Activated CD8-positive, alpha-beta memory T cell treated with anti-CD3 and anti-CD28 coated beads, Interleukin-2, amount 10 ng/mL, durations not matched to agents 7 days and 5 days (primary cell): ENCODE results near the gene MYL6B. TPM values are rescaled to one million over a fixed set of nuclear protein-coding genes. Genes with fewer than 3 reads are reported as not detected.
"Not testable (repeated sequence)": the region's sequence is repeated elsewhere in the genome, so short reads cannot be mapped to it uniquely, and the experiment has no call there.

ENCODE experiments used
- ATAC-seq: fragments of 150-1000 bp; cut with Tn5 transposase; one replicate; pipeline ENCODE4 v1.10.0; 2021; ENCODE audit warnings: moderate library complexity
- CTCF ChIA-PET: fragments of 350-600 bp; sonication (Branson Sonifier 250); formaldehyde crosslinking; loops from one replicate; lab custom pipeline; 2021; ENCODE audit warnings: antibody characterized with exemption; lab: Charles Lee
- DNase-seq: peaks from one replicate; pipeline ENCODE4 v3.0.0-alpha.2; 2020
- H3K27ac Mint-ChIP-seq: one replicate; pipeline ENCODE4 v1.8.0; 2021; ENCODE audit warnings: mild to moderate bottlenecking, mixed read lengths
- H3K27me3 Mint-ChIP-seq: one replicate; pipeline ENCODE4 v1.8.0; 2021; ENCODE audit warnings: mixed read lengths
- H3K36me3 Mint-ChIP-seq: one replicate; pipeline ENCODE4 v1.8.0; 2021; ENCODE audit warnings: mild to moderate bottlenecking, mixed read lengths
- H3K4me1 Mint-ChIP-seq: one replicate; pipeline ENCODE4 v1.8.0; 2021; ENCODE audit warnings: mixed read lengths
- H3K4me3 Mint-ChIP-seq: one replicate; pipeline ENCODE4 v1.8.0; 2021; ENCODE audit warnings: mild to moderate bottlenecking, moderate library complexity, mixed read lengths
- H3K9me3 Mint-ChIP-seq: one replicate; pipeline ENCODE4 v1.8.0; 2022; ENCODE audit warnings: low read depth, mixed read lengths
- total RNA-seq, 2 experiments: library from RNA; stranded (reverse); gene quantifications; one replicate each; pipeline ENCODE4 v1.2.3, GENCODE V29; 2021

MYL6B gene
- total RNA-seq, 2 experiments from 2014 or later = 67.6 to 85.2 TPM

DNA sequence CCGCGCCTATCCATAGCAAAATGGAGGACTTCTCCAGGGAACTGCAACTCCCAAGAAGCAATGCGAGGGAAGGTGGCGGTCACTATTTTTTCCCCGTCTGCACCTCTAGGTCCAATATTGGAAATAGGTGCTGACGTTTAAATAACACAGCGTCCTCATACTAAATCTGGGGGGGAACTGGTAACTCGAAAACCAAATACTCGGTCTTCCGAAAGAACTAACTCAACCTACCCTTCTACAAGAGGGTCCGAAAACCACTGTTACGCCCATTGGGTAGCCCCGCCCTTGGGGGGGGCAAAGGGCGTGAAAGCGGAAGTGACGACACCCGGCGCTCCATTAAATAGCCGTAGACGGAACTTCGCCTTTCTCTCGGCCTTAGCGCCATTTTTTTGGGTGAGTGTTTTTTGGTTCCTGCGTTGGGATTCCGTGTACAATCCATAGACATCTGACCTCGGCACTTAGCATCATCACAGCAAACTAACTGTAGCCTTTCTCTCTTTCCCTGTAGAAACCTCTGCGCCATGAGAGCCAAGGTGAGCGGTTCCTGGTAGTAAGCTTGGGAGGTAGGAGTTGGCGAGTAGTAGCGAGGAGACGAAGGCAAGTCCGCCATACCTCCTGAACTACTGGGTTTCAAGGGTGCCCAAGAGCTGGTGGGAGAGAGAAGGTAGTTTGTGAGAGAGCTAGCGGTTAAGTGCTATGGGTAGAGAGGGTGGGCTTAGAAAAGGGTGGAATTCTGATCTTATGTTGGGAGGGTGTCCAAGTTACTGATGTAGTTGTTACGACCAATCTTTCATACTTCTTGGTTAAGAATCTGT is 35.9 kb upstream of the MYL6B start, which contains the start of gene RPL41:
Gene RPL41 (plus strand): TSS at position 367 of the 815 bp plus-strand sequence.
- no peaks in the 10 kb centered on the region for H3K9me3 Mint-ChIP-seq
- no peaks in the 10 kb centered on the region for H3K27me3 Mint-ChIP-seq
- H3K4me3 Mint-ChIP-seq = peak within 1 kb of the TSS; percentile 98
- DNase-seq (peak; percentile 96), ATAC-seq (peak; percentile 41)
- peak within 1 kb of the TSS; percentile 98 for H3K27ac Mint-ChIP-seq
- H3K4me1 Mint-ChIP-seq = peaks cover 33% of the 10 kb centered on the region
- H3K36me3 Mint-ChIP-seq = peaks cover 39% of the 10 kb centered on the region
- CTCF ChIA-PET = interaction anchor here (0.6 to 5.5 kb wide), 14 partner anchors 8 to 217 kb away, joined by 3 to 154 read pairs (median 12); partner anchors contain the start of genes ERBB3, ESYT1, MYL6 and MYL6B

DNA sequence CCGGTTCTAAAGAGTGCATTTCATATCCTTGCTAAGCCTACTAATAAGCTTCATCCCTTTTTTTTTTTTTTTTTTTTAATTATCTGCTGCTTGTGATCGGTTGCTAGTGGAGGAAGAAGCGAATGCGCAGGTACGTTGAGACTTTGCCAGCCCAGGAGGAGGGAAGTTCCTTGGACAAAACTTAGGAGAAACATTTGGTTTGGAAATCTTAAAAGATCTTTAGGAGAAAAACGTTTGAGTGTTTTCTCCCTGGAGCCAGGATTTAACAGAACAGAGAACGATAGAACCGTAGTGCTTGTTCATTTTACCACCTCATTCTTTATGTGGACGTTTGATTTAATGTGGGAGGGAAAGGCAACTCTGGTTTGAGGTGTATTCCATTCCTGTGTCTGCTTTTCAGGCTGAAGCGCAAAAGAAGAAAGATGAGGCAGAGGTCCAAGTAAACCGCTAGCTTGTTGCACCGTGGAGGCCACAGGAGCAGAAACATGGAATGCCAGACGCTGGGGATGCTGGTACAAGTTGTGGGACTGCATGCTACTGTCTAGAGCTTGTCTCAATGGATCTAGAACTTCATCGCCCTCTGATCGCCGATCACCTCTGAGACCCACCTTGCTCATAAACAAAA is 35.2 kb upstream of the MYL6B start:
- H3K36me3 Mint-ChIP-seq = peaks cover 34% of the 10 kb centered on the region

DNA sequence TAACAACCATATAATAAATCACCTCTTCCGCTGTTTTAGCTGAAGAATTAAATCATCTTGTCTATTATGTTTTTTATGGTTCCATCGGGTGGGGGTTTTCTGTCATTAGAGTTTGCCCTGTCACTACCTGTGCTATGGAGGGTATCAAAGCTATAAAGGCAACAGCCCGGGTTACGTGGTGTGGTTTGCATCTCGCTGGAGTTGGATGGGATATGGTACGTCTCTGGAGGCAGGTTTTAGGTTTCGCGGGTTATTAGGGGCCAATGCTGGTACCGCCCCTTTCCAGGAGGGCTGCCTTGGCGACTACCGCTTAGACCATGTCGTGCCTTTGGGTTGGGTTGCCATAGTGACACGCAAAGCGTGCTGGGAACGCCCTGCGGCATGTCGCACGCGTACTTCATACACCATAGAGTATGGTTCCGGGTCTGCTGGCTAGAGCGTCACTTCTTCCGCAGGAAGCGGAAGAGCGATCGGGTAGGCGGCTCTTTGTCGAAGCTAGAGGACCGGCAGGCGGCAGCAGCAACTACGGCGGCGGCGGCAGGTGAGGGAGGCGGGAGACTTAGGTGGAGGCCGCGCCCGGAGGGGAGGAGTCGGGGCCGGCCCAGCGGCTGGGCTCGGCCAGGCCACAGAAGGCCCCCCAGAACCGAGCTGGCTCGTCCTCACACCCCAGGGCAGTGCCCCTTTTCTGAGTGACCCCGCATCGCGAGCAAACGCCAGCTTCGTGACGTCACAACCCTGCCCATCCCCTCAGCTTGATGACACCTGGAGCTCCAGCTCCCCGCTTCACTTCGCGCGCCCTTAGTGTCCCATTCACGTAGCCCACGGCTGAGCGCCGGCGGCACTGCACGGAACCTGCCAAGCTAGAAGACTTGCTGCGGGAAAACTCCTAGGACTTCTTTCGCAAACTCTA is 34.4 kb upstream of the MYL6B start, which contains the start of gene ZC3H10:
Gene ZC3H10 (plus strand): TSS at position 489 of the 910 bp plus-strand sequence. CDS start 2,297 bp downstream, outside the sequence.
- CTCF ChIA-PET = interaction anchor here (0.6 to 5.5 kb wide), 40 partner anchors 10 to 519 kb away, joined by 3 to 154 read pairs (median 4); partner anchors contain the start of genes ANKRD52, DNAJC14, ERBB3 and ESYT1
- H3K4me3 Mint-ChIP-seq = peak within 1 kb of the TSS; percentile 98
- no peaks in the 10 kb centered on the region for H3K9me3 Mint-ChIP-seq
- peaks cover 26% of the 10 kb centered on the region for H3K36me3 Mint-ChIP-seq
- DNase-seq = peak; percentile 100
- ATAC-seq = peak; percentile 79
- peak within 1 kb of the TSS; percentile 98 for H3K27ac Mint-ChIP-seq
- no peaks in the 10 kb centered on the region for H3K27me3 Mint-ChIP-seq
- H3K4me1 Mint-ChIP-seq = peaks cover 33% of the 10 kb centered on the region

More for the DNA sequence above, 35.2 kb upstream of the MYL6B start:
- CTCF ChIA-PET = interaction anchor here (0.6 to 5.5 kb wide), 14 partner anchors 10 to 347 kb away, joined by 3 to 154 read pairs (median 14); partner anchors contain the start of genes ERBB3, ESYT1, MYL6 and MYL6B
- H3K27me3 Mint-ChIP-seq, DNase-seq, H3K9me3 Mint-ChIP-seq, ATAC-seq: not testable (repeated sequence)
- peak overlapping the region; percentile 98 for H3K4me3 Mint-ChIP-seq
- H3K27ac Mint-ChIP-seq = peak overlapping the region; percentile 98
- H3K4me1 Mint-ChIP-seq = peaks cover 33% of the 10 kb centered on the region

DNA sequence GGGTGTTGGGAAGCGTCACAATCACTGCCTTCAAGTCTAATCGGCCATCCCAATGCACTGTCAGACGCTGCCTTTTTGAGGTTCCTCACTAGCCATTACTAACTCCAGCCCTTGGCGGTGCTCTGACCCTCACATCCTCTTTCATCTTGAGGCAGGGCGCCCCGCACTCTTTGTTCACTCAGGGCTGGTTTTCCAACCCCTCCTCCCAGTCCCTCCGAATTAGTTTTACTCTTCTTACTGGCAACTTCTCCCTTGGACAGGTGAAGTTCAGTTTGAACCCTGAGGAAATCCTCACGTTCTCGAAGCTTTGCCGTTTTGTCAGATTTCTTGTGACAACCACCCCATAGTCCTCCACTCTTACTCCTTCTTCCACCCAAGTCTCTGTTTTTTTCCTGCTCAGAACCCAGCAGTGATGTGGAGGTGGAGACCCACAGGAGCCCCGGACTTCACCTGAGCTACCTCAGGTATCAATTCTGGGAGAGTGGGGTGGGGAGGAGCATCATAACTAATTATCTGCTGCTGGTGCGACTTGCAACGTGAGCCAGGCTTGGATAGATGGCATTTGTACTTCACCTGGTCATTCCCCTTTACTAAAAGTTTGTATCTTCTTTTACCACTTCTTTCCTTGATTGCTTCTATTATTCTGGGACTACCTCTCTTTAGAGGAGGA is 33.6 kb upstream of the MYL6B start:
- H3K4me1 Mint-ChIP-seq = peaks cover 35% of the 10 kb centered on the region
- no peaks in the 10 kb centered on the region for H3K9me3 Mint-ChIP-seq
- H3K36me3 Mint-ChIP-seq = peaks cover 18% of the 10 kb centered on the region
- DNase-seq = no peak
- peak overlapping the region; percentile 98 for H3K27ac Mint-ChIP-seq
- peak overlapping the region; percentile 98 for H3K4me3 Mint-ChIP-seq
- no peaks in the 10 kb centered on the region for H3K27me3 Mint-ChIP-seq
- CTCF ChIA-PET = interaction anchor here (0.7 to 5.5 kb wide), 40 partner anchors 9 to 518 kb away, joined by 3 to 154 read pairs (median 4); partner anchors contain the start of genes ANKRD52, DNAJC14, ERBB3 and ESYT1
- no peak for ATAC-seq

DNA sequence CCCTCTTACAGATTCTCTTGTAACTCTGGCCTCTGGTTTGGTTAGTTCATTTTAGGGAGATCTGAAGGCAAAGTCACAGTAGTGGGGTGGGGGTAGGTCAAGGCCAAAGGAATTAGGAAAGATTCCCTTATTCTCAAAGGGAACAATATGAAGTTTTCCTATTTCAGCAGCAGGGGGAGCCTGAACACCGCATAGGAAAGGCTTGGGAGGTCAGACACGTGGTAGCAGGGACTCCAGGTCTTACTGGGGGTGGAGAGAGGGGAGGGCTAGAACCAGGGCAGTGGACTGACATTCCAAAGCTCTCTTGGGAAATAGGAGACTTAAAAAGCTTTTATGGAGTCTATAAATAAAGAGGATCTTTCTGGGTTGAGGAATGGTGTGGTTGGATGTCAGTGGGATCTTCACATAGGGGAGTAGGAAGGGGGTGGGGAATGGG is 33.0 kb upstream of the MYL6B start:
- DNase-seq (peak; percentile 76), ATAC-seq (no peak)
- Mint-ChIP-seq H3K27me3 (no peaks in the 10 kb centered on the region), H3K4me1 (peaks cover 41% of the 10 kb centered on the region), H3K9me3 (no peaks in the 10 kb centered on the region), H3K27ac (peak overlapping the region; percentile 98), H3K4me3 (peak overlapping the region; percentile 98), H3K36me3 (peaks cover 15% of the 10 kb centered on the region)
- CTCF ChIA-PET = interaction anchor here (0.7 to 5.5 kb wide), 27 partner anchors 8 to 383 kb away, joined by 3 to 154 read pairs (median 6); partner anchors contain the start of genes ANKRD52, COQ10A, ESYT1 and MYL6

DNA sequence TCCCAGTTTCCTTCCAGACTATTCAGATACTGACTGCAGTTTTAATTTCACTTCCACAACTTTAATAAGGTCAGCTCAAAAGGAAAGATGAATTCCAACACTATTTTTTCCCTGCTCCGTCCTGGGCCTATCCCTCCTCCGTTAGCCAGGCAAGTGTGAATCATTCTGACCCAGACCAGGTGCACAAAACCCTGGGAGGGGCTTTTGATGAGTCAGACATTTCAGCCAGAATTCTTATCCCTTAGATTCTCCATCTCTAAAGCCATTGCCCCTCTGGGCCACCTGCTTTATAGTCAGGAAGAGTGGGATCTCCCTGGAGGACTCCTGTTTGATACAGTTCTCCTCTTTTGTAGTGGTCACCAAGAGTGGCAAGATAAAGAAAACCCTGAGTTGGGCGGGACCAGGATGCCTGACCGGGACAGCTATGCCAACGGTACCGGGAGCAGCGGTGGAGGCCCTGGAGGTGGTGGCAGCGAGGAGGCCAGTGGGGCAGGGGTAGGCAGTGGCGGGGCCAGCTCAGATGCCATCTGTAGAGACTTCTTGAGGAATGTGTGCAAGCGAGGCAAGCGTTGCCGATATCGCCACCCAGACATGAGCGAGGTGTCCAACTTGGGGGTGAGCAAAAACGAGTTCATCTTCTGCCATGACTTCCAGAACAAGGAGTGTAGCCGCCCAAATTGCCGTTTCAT is 32.1 kb upstream of the MYL6B start:
- Mint-ChIP-seq H3K4me3 (no peak overlapping the region), H3K36me3 (peaks cover 15% of the 10 kb centered on the region), H3K4me1 (peaks cover 41% of the 10 kb centered on the region), H3K27ac (no peak overlapping the region), H3K9me3 (no peaks in the 10 kb centered on the region), H3K27me3 (no peaks in the 10 kb centered on the region)
- ATAC-seq (no peak), DNase-seq (no peak)
- CTCF ChIA-PET = interaction anchor here (0.6 to 5.5 kb wide), 14 partner anchors 7 to 384 kb away, joined by 3 to 154 read pairs (median 5); partner anchors contain the start of genes COQ10A, ESYT1, MYL6 and PA2G4

DNA sequence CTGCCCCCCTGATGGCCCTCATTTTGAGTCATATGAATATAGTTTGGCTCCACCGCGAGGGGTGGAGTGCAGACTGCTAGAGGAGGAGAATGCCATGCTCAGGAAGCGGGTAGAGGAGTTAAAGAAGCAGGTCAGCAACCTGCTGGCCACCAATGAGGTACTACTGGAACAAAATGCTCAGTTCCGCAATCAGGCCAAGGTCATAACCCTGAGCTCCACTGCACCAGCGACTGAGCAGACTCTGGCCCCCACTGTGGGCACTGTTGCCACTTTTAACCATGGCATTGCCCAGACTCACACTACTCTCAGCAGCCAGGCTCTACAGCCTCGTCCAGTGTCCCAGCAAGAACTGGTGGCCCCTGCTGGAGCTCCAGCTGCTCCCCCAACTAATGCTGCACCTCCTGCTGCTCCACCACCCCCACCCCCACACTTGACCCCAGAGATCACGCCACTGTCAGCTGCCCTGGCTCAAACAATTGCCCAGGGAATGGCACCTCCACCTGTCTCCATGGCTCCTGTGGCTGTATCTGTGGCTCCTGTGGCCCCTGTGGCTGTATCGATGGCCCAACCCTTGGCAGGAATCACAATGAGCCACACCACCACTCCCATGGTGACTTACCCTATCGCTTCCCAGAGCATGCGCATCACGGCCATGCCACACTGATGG is 31.1 kb upstream of the MYL6B start:
- no peak overlapping the region for H3K4me3 Mint-ChIP-seq
- ATAC-seq (no peak), DNase-seq (no peak)
- H3K36me3 Mint-ChIP-seq = peaks cover 17% of the 10 kb centered on the region
- H3K4me1 Mint-ChIP-seq = peaks cover 45% of the 10 kb centered on the region
- CTCF ChIA-PET = interaction anchor here (1.9 to 5.5 kb wide), 3 partner anchors 15 to 385 kb away, joined by 5 to 154 read pairs (median 66); partner anchors contain the start of genes PA2G4 and SMARCC2
- no peaks in the 10 kb centered on the region for H3K9me3 Mint-ChIP-seq
- H3K27ac Mint-ChIP-seq = no peak overlapping the region
- no peaks in the 10 kb centered on the region for H3K27me3 Mint-ChIP-seq

DNA sequence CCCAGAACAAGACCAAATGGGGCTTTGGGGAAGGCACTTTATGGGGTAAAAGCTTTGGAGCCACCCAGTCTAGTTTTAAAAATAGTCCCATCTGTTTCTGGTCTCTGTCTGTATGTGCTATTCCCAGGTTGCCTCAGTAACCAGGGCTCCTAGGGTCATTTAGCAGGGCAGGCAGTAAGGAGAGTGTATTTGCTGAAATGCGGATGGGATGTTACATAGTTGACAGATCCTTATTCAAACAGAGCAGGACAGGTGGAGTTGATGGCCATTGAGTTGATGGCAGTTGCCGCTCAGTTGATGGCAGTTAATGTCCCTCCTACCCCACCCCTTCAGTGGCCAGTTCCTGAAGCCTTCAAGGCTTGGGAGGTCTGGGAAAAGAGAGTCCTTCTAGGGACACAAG is 29.8 kb upstream of the MYL6B start:
- DNase-seq (no peak), ATAC-seq (no peak)
- Mint-ChIP-seq H3K4me3 (no peak overlapping the region), H3K9me3 (no peaks in the 10 kb centered on the region), H3K36me3 (peaks cover 5% of the 10 kb centered on the region), H3K27ac (no peak overlapping the region), H3K27me3 (no peaks in the 10 kb centered on the region), H3K4me1 (peaks cover 57% of the 10 kb centered on the region)
- CTCF ChIA-PET = interaction anchor here (0.7 to 8.8 kb wide), 4 partner anchors 18 to 341 kb away, joined by 3 to 151 read pairs (median 6); partner anchors contain the start of genes RNF41 and SMARCC2

DNA sequence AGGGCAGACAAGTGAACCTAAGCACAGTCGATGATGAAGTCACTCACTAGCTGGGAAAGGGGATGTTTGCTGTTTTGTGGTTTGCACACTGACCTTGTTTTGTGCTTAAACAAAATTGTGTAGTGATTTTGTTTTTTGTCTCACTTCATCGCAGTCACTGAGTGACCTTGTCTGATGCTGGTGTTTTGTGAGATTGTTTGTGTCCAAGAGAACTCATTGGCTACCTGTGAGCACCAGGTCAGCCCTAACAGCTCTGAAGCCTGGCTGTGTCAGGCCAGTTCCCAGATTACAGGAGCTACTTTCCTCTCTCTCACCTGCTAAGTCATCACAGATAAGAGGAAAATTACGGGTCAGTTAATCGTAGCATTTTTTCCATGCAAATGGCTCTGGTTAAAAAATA is 28.3 kb upstream of the MYL6B start:
- peaks cover 47% of the 10 kb centered on the region for H3K4me1 Mint-ChIP-seq
- H3K4me3 Mint-ChIP-seq = no peak overlapping the region
- no peak overlapping the region for H3K27ac Mint-ChIP-seq
- H3K36me3 Mint-ChIP-seq = peaks cover 1% of the 10 kb centered on the region
- no peak for ATAC-seq
- CTCF ChIA-PET = interaction anchor here (0.8 to 8.8 kb wide), 9 partner anchors 9 to 340 kb away, joined by 3 to 151 read pairs (median 4); partner anchors contain the start of genes MYL6, PA2G4, RNF41 and SMARCC2
- H3K27me3 Mint-ChIP-seq = no peaks in the 10 kb centered on the region
- H3K9me3 Mint-ChIP-seq = no peaks in the 10 kb centered on the region
- DNase-seq = no peak

DNA sequence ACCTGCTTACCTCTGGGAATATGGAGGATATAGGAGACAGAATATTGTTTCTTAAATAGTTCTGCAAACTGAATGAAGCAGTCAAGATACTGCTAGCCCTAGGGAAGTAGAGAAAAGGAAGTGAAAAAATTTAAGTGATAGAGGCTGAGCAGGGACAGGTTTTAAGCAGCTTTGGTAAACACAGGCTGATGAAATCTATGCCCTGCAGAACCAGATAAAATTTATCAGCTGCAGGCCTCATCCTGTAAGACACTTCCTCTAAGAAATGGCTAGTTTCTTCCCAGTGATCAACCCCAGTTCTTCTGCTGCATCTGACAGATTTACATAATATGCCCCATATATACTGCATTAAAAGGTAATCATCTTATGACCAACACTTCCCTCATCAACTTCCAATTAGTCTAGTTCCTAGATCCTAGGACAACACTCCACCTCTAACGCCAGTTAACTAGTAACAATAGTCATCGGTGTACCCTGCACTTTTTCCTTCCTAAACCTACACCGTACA is 25.6 kb upstream of the MYL6B start:
- CTCF ChIA-PET = interaction anchor here (0.6 to 8.8 kb wide), 15 partner anchors 9 to 397 kb away, joined by 3 to 151 read pairs (median 9); partner anchors contain the start of genes ANKRD52, MYL6, MYL6B and PA2G4
- H3K36me3 Mint-ChIP-seq = peaks cover 25% of the 10 kb centered on the region
- peaks cover 58% of the 10 kb centered on the region for H3K4me1 Mint-ChIP-seq
- peak overlapping the region; percentile 98 for H3K4me3 Mint-ChIP-seq
- no peaks in the 10 kb centered on the region for H3K27me3 Mint-ChIP-seq
- DNase-seq = no peak
- peak overlapping the region; percentile 93 for H3K27ac Mint-ChIP-seq
- ATAC-seq = no peak
- no peaks in the 10 kb centered on the region for H3K9me3 Mint-ChIP-seq
